K562 (cell line): Measurements from ENCODE around the gene NR1H3. TPM values are rescaled to one million over a fixed set of nuclear protein-coding genes. Genes with fewer than 3 reads are reported as not detected.

Experiments used
- ATAC-seq: fragments of 200-7000 bp; cut with Tn5 transposase; 3 replicates; pipeline ENCODE4 v1.9.1; 2020; ENCODE audit warnings: moderate library complexity
- BruUV-seq: library from RNA; stranded (reverse); fragments of 400-500 nt; replicated peaks from 2 replicates; lab custom pipeline; 2021; lab: Mats Ljungman, UMichigan
- CTCF ChIA-PET: fragments of 300-600 bp; formaldehyde crosslinking; extraction: SDS; loops from one replicate; lab custom pipeline; 2021; ENCODE audit warnings: low intra/inter-chr PET ratio; lab: Yijun Ruan, JAX
- POLR2A ChIA-PET: fragments of 300-600, 350-650 bp; sonication (Branson Sonifier 250); formaldehyde crosslinking; extraction: SDS; loops from one replicate; lab custom pipeline; 2021; ENCODE audit warnings: antibody characterized with exemption, inconsistent platforms; lab: Yijun Ruan, JAX
- DNase-seq, 4 experiments: peaks; one replicate each; pipeline versions ENCODE4 v3.0.0 to v3.0.0-alpha.2; 2011 to 2018; ENCODE audit warnings: low spot score in 3 of 4, mixed read lengths in 3 of 4; ENCODE audit errors: extremely low read depth in 1 of 4
- FAIRE-seq: peaks from 2 replicates; lab custom pipeline; 2011; peaks lifted over from hg19 to GRCh38; lab: Jason Lieb, UNC
- H2AFZ ChIP-seq: 2 replicates; pipeline ENCODE4 v1.6.0; 2011; ENCODE audit warnings: low read depth, low read length, control low read depth, inconsistent platforms
- H3K27ac ChIP-seq: fragments of 200-600 bp; 3 replicates; pipeline ENCODE4 v1.8.0; 2011; ENCODE audit warnings: low read depth, mild to moderate bottlenecking, control low read depth, inconsistent platforms, low read length, moderate library complexity, mixed read lengths; ENCODE audit errors: extremely low read depth
- H3K27me3 ChIP-seq, 2 experiments: fragments of 300-600 bp in 1 of 2; 2 replicates in 1 of 2; 3 replicates in 1 of 2; pipeline versions ENCODE4 v1.6.0 to v1.8.0; 2011; ENCODE audit warnings: inconsistent platforms in 2 of 2, low read length in 2 of 2, mild to moderate bottlenecking in 1 of 2, mixed read lengths in 1 of 2, moderate library complexity in 1 of 2; ENCODE audit not compliant: control insufficient read depth in 2 of 2, insufficient read depth in 2 of 2
- H3K36me3 ChIP-seq: fragments of 300-600 bp; 3 replicates; pipeline ENCODE4 v1.8.0; 2011; ENCODE audit warnings: mild to moderate bottlenecking, low read length, inconsistent platforms; ENCODE audit not compliant: control insufficient read depth, insufficient read depth
- H3K4me1 ChIP-seq, 2 experiments: fragments of 200-600 bp in 1 of 2; replicated peaks in 1 of 2; 2 replicates in 1 of 2; 3 replicates in 1 of 2; pipeline versions ENCODE4 v1.5.1 to v1.8.0; 2011; ENCODE audit warnings: inconsistent platforms in 2 of 2, low read length in 2 of 2, mild to moderate bottlenecking in 1 of 2, mixed read lengths in 1 of 2, moderate library complexity in 1 of 2; ENCODE audit not compliant: control insufficient read depth in 2 of 2, insufficient read depth in 2 of 2
- H3K4me2 ChIP-seq: 2 replicates; pipeline ENCODE4 v1.6.1; 2011; ENCODE audit warnings: low read length, control low read depth, inconsistent platforms, mixed read lengths; ENCODE audit not compliant: insufficient read depth
- H3K4me3 ChIP-seq: fragments of 200-600 bp; sonication (generic), shearing (Covaris generic); 2 replicates; pipeline ENCODE4 v1.5.1; 2016; ENCODE audit warnings: control low read depth, inconsistent platforms
- H3K79me2 ChIP-seq: fragments of 200-600 bp; 3 replicates; pipeline ENCODE4 v1.8.0; 2011; ENCODE audit warnings: low read length, inconsistent platforms; ENCODE audit not compliant: control insufficient read depth, insufficient read depth
- H3K9ac ChIP-seq, 2 experiments: 2 replicates each; pipeline versions ENCODE4 v1.6.0 to v1.6.1; 2011; ENCODE audit warnings: low read depth in 2 of 2, low read length in 2 of 2, control low read depth in 1 of 2, inconsistent platforms in 1 of 2, mild to moderate bottlenecking in 1 of 2, mixed read lengths in 1 of 2; ENCODE audit not compliant: insufficient read depth in 1 of 2
- H3K9me1 ChIP-seq: one replicate; pipeline ENCODE4 v1.6.0; 2011; ENCODE audit warnings: inconsistent platforms, mild to moderate bottlenecking, low read length, moderate library complexity; ENCODE audit not compliant: control insufficient read depth, insufficient read depth
- H3K9me3 ChIP-seq: replicated peaks from 2 replicates; pipeline ENCODE4 v1.5.1; 2011; ENCODE audit warnings: low read depth, low read length, inconsistent platforms; ENCODE audit not compliant: control insufficient read depth, insufficient read depth
- H4K20me1 ChIP-seq: replicated peaks from 2 replicates; pipeline ENCODE4 v1.6.1; 2011; ENCODE audit warnings: low read length, inconsistent platforms, mixed read lengths; ENCODE audit not compliant: control insufficient read depth, insufficient read depth
- ATF1 ChIP-seq, 2 experiments: fragments of 450-650 bp in 1 of 2; IDR thresholded peaks; 2 replicates each; pipeline ENCODE4 v1.6.1; 2016; ENCODE audit warnings: missing compliant biosample characterization in 1 of 2, missing genetic modification characterization in 1 of 2
- CREBBP ChIP-seq: IDR thresholded peaks from one replicate; pipeline ENCODE4 v1.6.1; 2012; ENCODE audit warnings: low read depth, mild to moderate bottlenecking, control low read depth, inconsistent platforms, low read length
- GATAD2B ChIP-seq: fragments of 450-650 bp; IDR thresholded peaks from 2 replicates; pipeline ENCODE4 v1.6.1; 2017; ENCODE audit warnings: mild to moderate bottlenecking, borderline replicate concordance
- HDAC3 ChIP-seq: fragments of 450-650 bp; IDR thresholded peaks from 2 replicates; pipeline ENCODE4 v1.6.1; 2018; ENCODE audit warnings: borderline replicate concordance, mild to moderate bottlenecking, moderate library complexity; ENCODE audit not compliant: partially characterized antibody
- MIER1 ChIP-seq: fragments of 450-650 bp; IDR thresholded peaks from 2 replicates; pipeline ENCODE4 v1.6.1; 2016; ENCODE audit warnings: antibody characterized with exemption, mild to moderate bottlenecking, low read depth
- NFRKB ChIP-seq: fragments of 450-650 bp; IDR thresholded peaks from 2 replicates; pipeline ENCODE4 v1.6.1; 2016; ENCODE audit warnings: low read depth
- NUFIP1 ChIP-seq: fragments of 450-650 bp; IDR thresholded peaks from 2 replicates; pipeline ENCODE4 v1.6.1; 2018; ENCODE audit not compliant: partially characterized antibody
- PHB2 ChIP-seq: fragments of 450-650 bp; IDR thresholded peaks from 2 replicates; pipeline ENCODE4 v1.6.1; 2017; ENCODE audit warnings: low read depth
- SOX6 ChIP-seq: fragments of 450-650 bp; IDR thresholded peaks from 2 replicates; pipeline ENCODE4 v1.6.1; 2014; ENCODE audit warnings: mild to moderate bottlenecking
- ZNF589 ChIP-seq: fragments of 200-800 bp; sonication (Bioruptor generic); IDR thresholded peaks from 2 replicates; pipeline ENCODE4 v1.6.1; 2016; ENCODE audit warnings: low read depth, missing genetic modification characterization, missing compliant biosample characterization
- WGBS: fragments of 100-300 bp; shearing (Covaris generic); methylation state at CpG from one replicate; pipeline ENCODE4 v1.1.6; 2016; ENCODE audit warnings: low coverage, mixed read lengths; ENCODE audit not compliant: insufficient coverage; ENCODE audit errors: missing lambda C conversion rate; 5-methylcytosine and 5-hydroxymethylcytosine counted together
- in situ Hi-C: fragments of 300-500 bp; cut with MboI; formaldehyde crosslinking; loops from 4 replicates; pipeline ENCODE4 v1.15.0; 2018; ENCODE audit warnings: inconsistent platforms, mixed read lengths
- intact Hi-C: fragments of 100-400 bp; cut with micrococcal nuclease; formaldehyde crosslinking; loops from 2 replicates; pipeline ENCODE4 v1.14.2; 2022
- polyA plus RNA-seq, 8 experiments: library from polyadenylated mRNA; depleted of rRNA in 4 of 8; stranded (reverse) in 5 of 8; unstranded in 3 of 8; fragments of >200 nt; fragmentation: Nextera tagmentation in 2 of 8; fragmentation: Illumina TruSeq in 1 of 8; extraction: Ambion mirVana in 2 of 8; extraction: Trizol in 1 of 8; gene quantifications; 2 replicates each; pipeline versions ENCODE4 v1.2.1 to v1.2.3, GENCODE V29; 2011 to 2014; ENCODE audit warnings: inconsistent platforms in 1 of 8, missing spikeins in 1 of 8
- total RNA-seq, 7 experiments: library from RNA; depleted of rRNA in 6 of 7; stranded (reverse); fragments of >200 nt in 6 of 7; fragmentation: Illumina TruSeq in 2 of 7; extraction: Trizol in 2 of 7; gene quantifications; 2 replicates each; pipeline versions ENCODE4 v1.2.1 to v1.2.3, GENCODE V29; 2011 to 2021; ENCODE audit warnings: low replicate concordance in 1 of 7

NR1H3 gene
- total and polyA plus RNA-seq, 9 of the 15 experiments (the other 6 are each of a cell fraction or from before 2014, with no cell fraction given), result 8.2 to 26.0 (median 11.9) TPM

- Histone ChIP-seq H3K9me3 (no peaks in the 10 kb centered on the region), H3K4me3 (no peak overlapping the region), H3K9ac (no peak overlapping the region), H3K27me3 (no peaks in the 10 kb centered on the region), H2AFZ (no peak overlapping the region), H4K20me1 (no peaks in the 10 kb centered on the region), H3K4me2 (no peak overlapping the region), H3K9me1 (no peaks in the 10 kb centered on the region), H3K79me2 (no peaks in the 10 kb centered on the region; the same call in 2 of the 3 replicates), H3K27ac (no peak overlapping the region), H3K36me3 (peaks cover 87% of the 10 kb centered on the region), H3K4me1 (no peaks in the 10 kb centered on the region)
- ATAC-seq (no peak), FAIRE-seq (no peak), DNase-seq (no peak)
- BruUV-seq, result no TSS peak
- 73% methylated on average over 1 of the region's 1 CpG for WGBS
- CTCF ChIA-PET, result no interaction called here
- in situ Hi-C loops (no loop called here), intact Hi-C loops (no loop called here)
- POLR2A ChIA-PET, result no interaction called here
- TF ChIP-seq NUFIP1 (no peak), SOX6 (no peak), HDAC3 (no peak), MIER1 (no peak)
These were observed 48.7 kb downstream of the NR1H3 start for GRCh38 chr11:47306484-47306844.

- Histone ChIP-seq H3K79me2 (no peaks in the 10 kb centered on the region; the same call in 2 of the 3 replicates), H3K9me3 (no peaks in the 10 kb centered on the region), H3K36me3 (peaks cover 83% of the 10 kb centered on the region), H3K27me3 (no peaks in the 10 kb centered on the region), H3K4me3 (no peak overlapping the region), H3K4me2 (no peak overlapping the region), H2AFZ (no peak overlapping the region), H3K9me1 (no peaks in the 10 kb centered on the region), H4K20me1 (no peaks in the 10 kb centered on the region), H3K27ac (no peak overlapping the region), H3K9ac (no peak overlapping the region), H3K4me1 (no peaks in the 10 kb centered on the region)
- DNase-seq (no peak), ATAC-seq (no peak), FAIRE-seq (no peak)
- TF ChIP-seq ATF1 (CRISPR knock-in tag; IDR thresholded peaks at IDR 0.05) (no peak), ATF1 (tag; IDR thresholded peaks at IDR 0.05) (no peak), NFRKB (no peak), PHB2 (no peak), GATAD2B (no peak), CREBBP (no peak), ZNF589 (no peak)
- WGBS, result 87% methylated on average over 6 of the region's 6 CpGs
- intact Hi-C loops, result no loop called here
- no TSS peak for BruUV-seq
- CTCF ChIA-PET, result no interaction called here
- in situ Hi-C loops, result no loop called here
- POLR2A ChIA-PET, result interaction anchor here (0.8 to 1.3 kb wide), 2 partner anchors 13 to 100 kb away, joined by 3 read pairs; no protein-coding TSS in a partner anchor
These were observed 50.4 kb downstream of the NR1H3 start for GRCh38 chr11:47308050-47308823.
